Right lobe of liver (tissue), 6 donors: ENCODE data around the gene PAX5. TPM values are rescaled to one million over a fixed set of nuclear protein-coding genes. Genes with fewer than 3 reads are reported as not detected.

Source experiments
- ATAC-seq, 4 donors: fragments of 200-7000 bp; cut with Tn5 transposase; one replicate each; pipeline ENCODE4 v1.9.1; 2020; ENCODE audit warnings: mild to moderate bottlenecking in 4 of 4, moderate library complexity in 4 of 4
- DNase-seq, 3 donors: peaks; one replicate each; pipeline ENCODE4 v3.0.0-alpha.2; 2020
- H3K27ac ChIP-seq, 3 donors: fragments of 200-600 bp; one replicate each; pipeline ENCODE4 v1.8.0; 2022
- H3K27me3 ChIP-seq, 2 donors: fragments of 200-600 bp; one replicate each; pipeline ENCODE4 v1.8.0; 2022
- H3K36me3 ChIP-seq, 4 donors: fragments of 200-600 bp; sonication (generic) in 1 of 4; one replicate each; pipeline versions ENCODE4 v1.5.1 to v1.8.0; 2017 to 2022; ENCODE audit warnings: control low read depth in 1 of 4
- H3K4me1 ChIP-seq, 4 donors: fragments of 200-600 bp; sonication (generic) in 1 of 4; one replicate each; pipeline versions ENCODE4 v1.5.1 to v1.8.0; 2017 to 2022; ENCODE audit warnings: control low read depth in 1 of 4
- H3K4me3 ChIP-seq, 3 donors: fragments of 200-600 bp; one replicate each; pipeline ENCODE4 v1.8.0; 2022
- H3K9me3 ChIP-seq, 4 donors: fragments of 200-600 bp; sonication (generic) in 1 of 4; one replicate each; pipeline versions ENCODE4 v1.5.1 to v1.8.0; 2017 to 2022; ENCODE audit warnings: control low read depth in 1 of 4
- CTCF ChIP-seq, 4 donors: fragments of 200-600 bp in 3 of 4; fragments of 450-650 bp in 1 of 4; IDR thresholded peaks; one replicate each; pipeline versions ENCODE4 v1.5.1 to v1.8.0; 2016 to 2022; ENCODE audit warnings: antibody characterized with exemption in 4 of 4, mild to moderate bottlenecking in 2 of 4
- POLR2A ChIP-seq: fragments of 450-650 bp; IDR thresholded peaks from one replicate; pipeline ENCODE4 v1.6.1; 2017; ENCODE audit warnings: antibody characterized with exemption, mild to moderate bottlenecking
- WGBS: methylation state at CpG from one replicate; pipeline ENCODE4 v1.1.6; 2018; ENCODE audit warnings: low coverage, low lambda C conversion rate; ENCODE audit not compliant: insufficient coverage; ENCODE audit errors: missing lambda C conversion rate; 5-methylcytosine and 5-hydroxymethylcytosine counted together
- intact Hi-C, 2 donors: fragments of 100-400 bp; cut with DNase I; formaldehyde crosslinking; loops; one replicate each; pipeline versions ENCODE4 v1.11.2 to v1.14.1; 2022
- total RNA-seq, 6 experiments: library from RNA; depleted of rRNA in 2 of 6; stranded (reverse); fragments of >200 nt in 2 of 6; fragmentation: NEBNext Ultra II Directional in 3 of 6; extraction: Animal tissue kit (Norgen Biotek cat#: 25700) in 3 of 6; gene quantifications; one replicate each; pipeline versions ENCODE4 v1.1.0 to v1.2.4, GENCODE V29; 2016 to 2023
- donor health status: DM: no; HTN: yes; CAD: no.
- donor health status: DM: no; HTN: no; CAD: no.
- donor health status: DM: no; HTN: no; CAD: no.
- donor health status: DM: no; HTN: yes; CAD: no.
- donor health status: DM: no; HTN: yes; CAD: no.

The PAX5 gene
- total RNA-seq, 6 experiments from 2014 or later: 0.12 to 0.18 TPM; not detected in 4

GRCh38 chr9:36832164-36832795, 201.8 kb downstream of the PAX5 start:
- no peaks in the 10 kb centered on the region for H3K4me1 ChIP-seq
- H3K27ac ChIP-seq: no peak overlapping the region
- H3K36me3 ChIP-seq: no peaks in the 10 kb centered on the region
- 80% methylated on average over 5 of the region's 16 CpGs for WGBS
- no peaks in the 10 kb centered on the region for H3K9me3 ChIP-seq
- DNase-seq (no peak), ATAC-seq (no peak)
- TF ChIP-seq POLR2A: no peak
- no peak for TF ChIP-seq CTCF (IDR thresholded peaks at IDR 0.05)
- no peak overlapping the region for H3K4me3 ChIP-seq
- H3K27me3 ChIP-seq: no peaks in the 10 kb centered on the region
- intact Hi-C loops: no loop called here

- Histone ChIP-seq H3K4me3 (no peak overlapping the region), H3K9me3 (no peaks in the 10 kb centered on the region), H3K27ac (no peak overlapping the region), H3K4me1 (no peaks in the 10 kb centered on the region), H3K36me3 (no peaks in the 10 kb centered on the region), H3K27me3 (no peaks in the 10 kb centered on the region)
- ATAC-seq (no peak), DNase-seq (no peak)
- no peak for TF ChIP-seq POLR2A
- no peak for TF ChIP-seq CTCF (IDR thresholded peaks at IDR 0.05)
- WGBS: 59% methylated on average over 3 of the region's 7 CpGs
- intact Hi-C loops: no loop called here
These were observed 202.5 kb downstream of the PAX5 start for GRCh38 chr9:36831381-36832161.

GRCh38 chr9:36828611-36829013, 205.5 kb downstream of the PAX5 start:
- DNase-seq: peak in 1 of 3 donors; percentile 14
- no peaks in the 10 kb centered on the region for H3K4me1 ChIP-seq
- no peak overlapping the region for H3K4me3 ChIP-seq
- H3K27me3 ChIP-seq: no peaks in the 10 kb centered on the region
- H3K36me3 ChIP-seq: no peaks in the 10 kb centered on the region
- no peak overlapping the region for H3K27ac ChIP-seq
- ATAC-seq: no peak
- WGBS: 53% methylated on average over 1 of the region's 7 CpGs
- intact Hi-C loops: no loop called here
- TF ChIP-seq CTCF (IDR thresholded peaks at IDR 0.05): no peak
- no peak for TF ChIP-seq POLR2A
- no peaks in the 10 kb centered on the region for H3K9me3 ChIP-seq

DNA sequence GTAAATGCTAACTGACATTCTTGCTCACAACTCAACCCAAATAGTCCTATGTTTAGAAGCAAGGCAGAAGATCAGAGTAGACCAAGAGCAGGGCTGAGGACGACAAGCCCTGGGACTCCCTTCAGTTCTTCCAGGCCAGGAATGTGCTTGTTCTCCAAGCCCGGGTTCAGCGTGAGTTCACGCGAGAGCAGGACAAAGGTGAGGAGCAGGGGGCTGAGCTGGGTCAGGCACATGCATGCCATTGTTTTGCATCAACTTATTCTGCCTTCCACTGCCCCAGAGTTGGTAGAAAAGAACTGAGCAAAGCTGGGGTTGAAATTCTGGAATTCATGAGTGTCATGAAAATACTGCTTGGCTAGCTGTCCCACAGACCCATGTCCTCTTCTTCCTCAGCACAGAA, 206.5 kb downstream of the PAX5 start:
- no peaks in the 10 kb centered on the region for H3K36me3 ChIP-seq
- no peak for TF ChIP-seq POLR2A
- TF ChIP-seq CTCF (IDR thresholded peaks at IDR 0.05): no peak
- no peaks in the 10 kb centered on the region for H3K27me3 ChIP-seq
- intact Hi-C loops: no loop called here
- peak in 1 of 4 donors; percentile 19 for ATAC-seq
- no peaks in the 10 kb centered on the region for H3K4me1 ChIP-seq
- H3K9me3 ChIP-seq: no peaks in the 10 kb centered on the region
- no peak for DNase-seq
- no peak overlapping the region for H3K4me3 ChIP-seq
- WGBS: no CpG with 5 or more reads among the region's 5 CpGs
- no peak overlapping the region for H3K27ac ChIP-seq
